ENCODE data around the gene RHBG.

DNA sequence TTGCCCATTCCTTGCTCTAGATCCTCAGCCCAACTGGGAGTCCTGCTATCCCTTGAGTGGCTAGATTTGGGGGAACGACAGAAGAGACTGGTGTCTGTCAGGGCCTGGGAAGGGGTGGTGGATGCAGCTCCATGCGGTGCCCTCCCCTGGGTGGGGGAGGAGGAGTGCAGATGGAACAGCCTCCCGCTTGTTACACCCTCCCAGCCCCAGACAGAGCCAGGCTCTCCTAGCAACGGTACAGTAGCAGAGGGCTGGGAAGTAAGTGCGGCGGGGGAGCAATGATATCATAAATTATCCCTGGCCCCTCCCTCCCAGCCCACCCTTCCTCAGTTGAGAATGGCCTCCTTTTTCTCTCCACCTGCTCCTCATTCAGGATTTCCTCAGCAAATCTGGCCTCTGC, 37.2 kb downstream of the RHBG start:
- TF ChIP-seq, protein P1, sequence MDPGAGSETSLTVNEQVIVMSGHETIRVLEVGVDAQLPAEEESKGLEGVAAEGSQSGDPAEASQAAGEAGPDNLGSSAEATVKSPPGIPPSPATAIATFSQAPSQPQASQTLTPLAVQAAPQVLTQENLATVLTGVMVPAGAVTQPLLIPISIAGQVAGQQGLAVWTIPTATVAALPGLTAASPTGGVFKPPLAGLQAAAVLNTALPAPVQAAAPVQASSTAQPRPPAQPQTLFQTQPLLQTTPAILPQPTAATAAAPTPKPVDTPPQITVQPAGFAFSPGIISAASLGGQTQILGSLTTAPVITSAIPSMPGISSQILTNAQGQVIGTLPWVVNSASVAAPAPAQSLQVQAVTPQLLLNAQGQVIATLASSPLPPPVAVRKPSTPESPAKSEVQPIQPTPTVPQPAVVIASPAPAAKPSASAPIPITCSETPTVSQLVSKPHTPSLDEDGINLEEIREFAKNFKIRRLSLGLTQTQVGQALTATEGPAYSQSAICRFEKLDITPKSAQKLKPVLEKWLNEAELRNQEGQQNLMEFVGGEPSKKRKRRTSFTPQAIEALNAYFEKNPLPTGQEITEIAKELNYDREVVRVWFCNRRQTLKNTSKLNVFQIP (CRISPR knock-in tag; IDR thresholded peaks at IDR 0.05; ENCODE audit: borderline replicate concordance, low read depth), result no peak
- TF ChIP-seq CSDC2 (CRISPR knock-in tag; IDR thresholded peaks at IDR 0.05), result no peak
- no peak for TF ChIP-seq ZFP3 (CRISPR knock-in tag; IDR thresholded peaks at IDR 0.05)
- no peak for TF ChIP-seq RARB (CRISPR knock-in tag; IDR thresholded peaks at IDR 0.05)
- TF ChIP-seq BACH2 (CRISPR knock-in tag; IDR thresholded peaks at IDR 0.05; ENCODE audit: borderline replicate concordance), result no peak
- TF ChIP-seq, protein P2, sequence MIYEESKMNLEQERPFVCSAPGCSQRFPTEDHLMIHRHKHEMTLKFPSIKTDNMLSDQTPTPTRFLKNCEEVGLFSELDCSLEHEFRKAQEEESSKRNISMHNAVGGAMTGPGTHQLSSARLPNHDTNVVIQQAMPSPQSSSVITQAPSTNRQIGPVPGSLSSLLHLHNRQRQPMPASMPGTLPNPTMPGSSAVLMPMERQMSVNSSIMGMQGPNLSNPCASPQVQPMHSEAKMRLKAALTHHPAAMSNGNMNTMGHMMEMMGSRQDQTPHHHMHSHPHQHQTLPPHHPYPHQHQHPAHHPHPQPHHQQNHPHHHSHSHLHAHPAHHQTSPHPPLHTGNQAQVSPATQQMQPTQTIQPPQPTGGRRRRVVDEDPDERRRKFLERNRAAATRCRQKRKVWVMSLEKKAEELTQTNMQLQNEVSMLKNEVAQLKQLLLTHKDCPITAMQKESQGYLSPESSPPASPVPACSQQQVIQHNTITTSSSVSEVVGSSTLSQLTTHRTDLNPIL (CRISPR knock-in tag; IDR thresholded peaks at IDR 0.05; ENCODE audit: low read depth), result no peak
- TF ChIP-seq ZNF70 (CRISPR knock-in tag; IDR thresholded peaks at IDR 0.05), result no peak
- TF ChIP-seq, protein P3, sequence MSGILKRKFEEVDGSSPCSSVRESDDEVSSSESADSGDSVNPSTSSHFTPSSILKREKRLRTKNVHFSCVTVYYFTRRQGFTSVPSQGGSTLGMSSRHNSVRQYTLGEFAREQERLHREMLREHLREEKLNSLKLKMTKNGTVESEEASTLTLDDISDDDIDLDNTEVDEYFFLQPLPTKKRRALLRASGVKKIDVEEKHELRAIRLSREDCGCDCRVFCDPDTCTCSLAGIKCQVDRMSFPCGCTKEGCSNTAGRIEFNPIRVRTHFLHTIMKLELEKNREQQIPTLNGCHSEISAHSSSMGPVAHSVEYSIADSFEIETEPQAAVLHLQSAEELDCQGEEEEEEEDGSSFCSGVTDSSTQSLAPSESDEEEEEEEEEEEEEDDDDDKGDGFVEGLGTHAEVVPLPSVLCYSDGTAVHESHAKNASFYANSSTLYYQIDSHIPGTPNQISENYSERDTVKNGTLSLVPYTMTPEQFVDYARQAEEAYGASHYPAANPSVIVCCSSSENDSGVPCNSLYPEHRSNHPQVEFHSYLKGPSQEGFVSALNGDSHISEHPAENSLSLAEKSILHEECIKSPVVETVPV (CRISPR knock-in tag; IDR thresholded peaks at IDR 0.05), result no peak
- TF ChIP-seq OSR1 (CRISPR knock-in tag; IDR thresholded peaks at IDR 0.05), result no peak
- no peak for TF ChIP-seq TCF4 (CRISPR knock-in tag; IDR thresholded peaks at IDR 0.05; ENCODE audit: borderline replicate concordance)
- TF ChIP-seq, protein P4, sequence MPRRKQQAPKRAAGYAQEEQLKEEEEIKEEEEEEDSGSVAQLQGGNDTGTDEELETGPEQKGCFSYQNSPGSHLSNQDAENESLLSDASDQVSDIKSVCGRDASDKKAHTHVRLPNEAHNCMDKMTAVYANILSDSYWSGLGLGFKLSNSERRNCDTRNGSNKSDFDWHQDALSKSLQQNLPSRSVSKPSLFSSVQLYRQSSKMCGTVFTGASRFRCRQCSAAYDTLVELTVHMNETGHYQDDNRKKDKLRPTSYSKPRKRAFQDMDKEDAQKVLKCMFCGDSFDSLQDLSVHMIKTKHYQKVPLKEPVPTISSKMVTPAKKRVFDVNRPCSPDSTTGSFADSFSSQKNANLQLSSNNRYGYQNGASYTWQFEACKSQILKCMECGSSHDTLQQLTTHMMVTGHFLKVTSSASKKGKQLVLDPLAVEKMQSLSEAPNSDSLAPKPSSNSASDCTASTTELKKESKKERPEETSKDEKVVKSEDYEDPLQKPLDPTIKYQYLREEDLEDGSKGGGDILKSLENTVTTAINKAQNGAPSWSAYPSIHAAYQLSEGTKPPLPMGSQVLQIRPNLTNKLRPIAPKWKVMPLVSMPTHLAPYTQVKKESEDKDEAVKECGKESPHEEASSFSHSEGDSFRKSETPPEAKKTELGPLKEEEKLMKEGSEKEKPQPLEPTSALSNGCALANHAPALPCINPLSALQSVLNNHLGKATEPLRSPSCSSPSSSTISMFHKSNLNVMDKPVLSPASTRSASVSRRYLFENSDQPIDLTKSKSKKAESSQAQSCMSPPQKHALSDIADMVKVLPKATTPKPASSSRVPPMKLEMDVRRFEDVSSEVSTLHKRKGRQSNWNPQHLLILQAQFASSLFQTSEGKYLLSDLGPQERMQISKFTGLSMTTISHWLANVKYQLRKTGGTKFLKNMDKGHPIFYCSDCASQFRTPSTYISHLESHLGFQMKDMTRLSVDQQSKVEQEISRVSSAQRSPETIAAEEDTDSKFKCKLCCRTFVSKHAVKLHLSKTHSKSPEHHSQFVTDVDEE (CRISPR knock-in tag; IDR thresholded peaks at IDR 0.05), result no peak
- no peak for TF ChIP-seq ZC3H10 (CRISPR knock-in tag; IDR thresholded peaks at IDR 0.05)
- TF ChIP-seq ARNTL (CRISPR knock-in tag; IDR thresholded peaks at IDR 0.05; ENCODE audit: borderline replicate concordance, low read depth), result no peak
- TF ChIP-seq ESRRG (CRISPR knock-in tag; IDR thresholded peaks at IDR 0.05), result no peak

Measured in SK-N-SH treated with all-trans-retinoic acid at 6 μM for 48 hours (cell line).